Activated naive CD8-positive, alpha-beta T cell treated with anti-CD3 and anti-CD28 coated beads, Interleukin-2, amount 50 U/mL, for 24 hours (primary cell): ENCODE data around the gene LMAN1L.

ENCODE experiments used
- ATAC-seq: fragments of 150-1000 bp; cut with Tn5 transposase; one replicate; pipeline ENCODE4 v1.10.0; 2021
- DNase-seq: peaks from one replicate; pipeline ENCODE4 v3.0.0; 2021
- H3K27ac Mint-ChIP-seq: one replicate; pipeline ENCODE4 v1.8.0; 2021; ENCODE audit warnings: mild to moderate bottlenecking, mixed read lengths
- H3K27me3 Mint-ChIP-seq: one replicate; pipeline ENCODE4 v1.8.0; 2021; ENCODE audit warnings: mixed read lengths
- H3K36me3 Mint-ChIP-seq: one replicate; pipeline ENCODE4 v1.8.0; 2021; ENCODE audit warnings: low read depth, mixed read lengths
- H3K4me1 Mint-ChIP-seq: one replicate; pipeline ENCODE4 v1.8.0; 2021; ENCODE audit warnings: mixed read lengths
- H3K4me3 Mint-ChIP-seq: one replicate; pipeline ENCODE4 v1.8.0; 2021; ENCODE audit warnings: mild to moderate bottlenecking, moderate library complexity, mixed read lengths
- H3K9me3 Mint-ChIP-seq: one replicate; pipeline ENCODE4 v1.8.0; 2021; ENCODE audit warnings: mixed read lengths

Gene LMAN1L

GRCh38 chr15:74812533-74812932 lies at the start of gene LMAN1L:
Gene LMAN1L, plus strand, starts transcription at chr15:74812835. Its CDS starts 20 bp downstream, at chr15:74812855.
- no peaks in the 10 kb centered on the region for H3K9me3 Mint-ChIP-seq
- H3K4me3 Mint-ChIP-seq, result no peak within 1 kb of the TSS
- DNase-seq (no peak), ATAC-seq (no peak)
- H3K36me3 Mint-ChIP-seq, result no peaks in the 10 kb centered on the region
- peaks cover 4% of the 10 kb centered on the region for H3K4me1 Mint-ChIP-seq
- no peak within 1 kb of the TSS for H3K27ac Mint-ChIP-seq
- no peaks in the 10 kb centered on the region for H3K27me3 Mint-ChIP-seq

GRCh38 chr15:74763416-74763815 lies 49.2 kb upstream of the LMAN1L start:
- peaks cover 2% of the 10 kb centered on the region for H3K27me3 Mint-ChIP-seq
- no peaks in the 10 kb centered on the region for H3K9me3 Mint-ChIP-seq
- H3K4me1 Mint-ChIP-seq, result peaks cover 5% of the 10 kb centered on the region
- no peak overlapping the region for H3K4me3 Mint-ChIP-seq
- no peak overlapping the region for H3K27ac Mint-ChIP-seq
- ATAC-seq (no peak), DNase-seq (no peak)
- no peaks in the 10 kb centered on the region for H3K36me3 Mint-ChIP-seq

GRCh38 chr15:74767167-74768098 lies 45.2 kb upstream of the LMAN1L start:
- DNase-seq, result no peak
- no peak for ATAC-seq
- H3K9me3 Mint-ChIP-seq, result no peaks in the 10 kb centered on the region
- H3K4me1 Mint-ChIP-seq, result peaks cover 19% of the 10 kb centered on the region
- H3K36me3 Mint-ChIP-seq, result no peaks in the 10 kb centered on the region
- H3K27ac Mint-ChIP-seq, result no peak overlapping the region
- no peak overlapping the region for H3K4me3 Mint-ChIP-seq
- peaks cover 6% of the 10 kb centered on the region for H3K27me3 Mint-ChIP-seq

- peak overlapping the region; percentile 40 for H3K27ac Mint-ChIP-seq
- DNase-seq (no peak), ATAC-seq (no peak)
- H3K4me1 Mint-ChIP-seq, result peaks cover 22% of the 10 kb centered on the region
- H3K27me3 Mint-ChIP-seq, result peaks cover 6% of the 10 kb centered on the region
- no peak overlapping the region for H3K4me3 Mint-ChIP-seq
- H3K36me3 Mint-ChIP-seq, result no peaks in the 10 kb centered on the region
- H3K9me3 Mint-ChIP-seq, result no peaks in the 10 kb centered on the region
These were observed 44.4 kb upstream of the LMAN1L start for GRCh38 chr15:74768099-74768770.

GRCh38 chr15:74768771-74769342 lies 43.8 kb upstream of the LMAN1L start:
- peak; percentile 42 for ATAC-seq
- DNase-seq, result peak; percentile 69
- H3K4me1 Mint-ChIP-seq, result peaks cover 28% of the 10 kb centered on the region
- peaks cover 6% of the 10 kb centered on the region for H3K27me3 Mint-ChIP-seq
- no peaks in the 10 kb centered on the region for H3K36me3 Mint-ChIP-seq
- peak overlapping the region; percentile 40 for H3K27ac Mint-ChIP-seq
- no peaks in the 10 kb centered on the region for H3K9me3 Mint-ChIP-seq
- H3K4me3 Mint-ChIP-seq, result peak overlapping the region; percentile 41

GRCh38 chr15:74769463-74770025 lies 43.1 kb upstream of the LMAN1L start:
- Mint-ChIP-seq H3K27me3 (peaks cover 6% of the 10 kb centered on the region), H3K36me3 (no peaks in the 10 kb centered on the region), H3K27ac (no peak overlapping the region), H3K4me1 (peaks cover 33% of the 10 kb centered on the region), H3K4me3 (no peak overlapping the region), H3K9me3 (no peaks in the 10 kb centered on the region)
- ATAC-seq (no peak), DNase-seq (no peak)

- DNase-seq, result no peak
- H3K36me3 Mint-ChIP-seq, result no peaks in the 10 kb centered on the region
- no peaks in the 10 kb centered on the region for H3K9me3 Mint-ChIP-seq
- H3K27me3 Mint-ChIP-seq, result peaks cover 6% of the 10 kb centered on the region
- ATAC-seq, result no peak
- H3K4me3 Mint-ChIP-seq, result no peak overlapping the region
- peaks cover 38% of the 10 kb centered on the region for H3K4me1 Mint-ChIP-seq
- H3K27ac Mint-ChIP-seq, result no peak overlapping the region
These were observed 42.3 kb upstream of the LMAN1L start for GRCh38 chr15:74770211-74770903.

- no peak overlapping the region for H3K27ac Mint-ChIP-seq
- ATAC-seq, result no peak
- no peaks in the 10 kb centered on the region for H3K9me3 Mint-ChIP-seq
- no peaks in the 10 kb centered on the region for H3K36me3 Mint-ChIP-seq
- peaks cover 6% of the 10 kb centered on the region for H3K27me3 Mint-ChIP-seq
- H3K4me3 Mint-ChIP-seq, result no peak overlapping the region
- H3K4me1 Mint-ChIP-seq, result peaks cover 65% of the 10 kb centered on the region
- DNase-seq, result no peak
These were observed 39.3 kb upstream of the LMAN1L start for GRCh38 chr15:74773329-74773728.

GRCh38 chr15:74773731-74774252 lies 38.8 kb upstream of the LMAN1L start:
- ATAC-seq, result no peak
- H3K4me1 Mint-ChIP-seq, result peaks cover 67% of the 10 kb centered on the region
- peak overlapping the region; percentile 19 for H3K27ac Mint-ChIP-seq
- no peak overlapping the region for H3K4me3 Mint-ChIP-seq
- no peak for DNase-seq
- no peaks in the 10 kb centered on the region for H3K9me3 Mint-ChIP-seq
- H3K27me3 Mint-ChIP-seq, result peaks cover 3% of the 10 kb centered on the region
- no peaks in the 10 kb centered on the region for H3K36me3 Mint-ChIP-seq

- no peak for ATAC-seq
- Mint-ChIP-seq H3K36me3 (no peaks in the 10 kb centered on the region), H3K4me1 (peaks cover 79% of the 10 kb centered on the region), H3K9me3 (no peaks in the 10 kb centered on the region), H3K4me3 (no peak overlapping the region), H3K27me3 (peaks cover 2% of the 10 kb centered on the region), H3K27ac (no peak overlapping the region)
- no peak for DNase-seq
These were observed 37.5 kb upstream of the LMAN1L start for GRCh38 chr15:74775132-74775562.

GRCh38 chr15:74775894-74776293 lies 36.7 kb upstream of the LMAN1L start:
- ATAC-seq, result no peak
- Mint-ChIP-seq H3K4me1 (peaks cover 86% of the 10 kb centered on the region), H3K27ac (peak overlapping the region; percentile 76), H3K36me3 (no peaks in the 10 kb centered on the region), H3K9me3 (no peaks in the 10 kb centered on the region), H3K4me3 (no peak overlapping the region), H3K27me3 (peaks cover 2% of the 10 kb centered on the region)
- no peak for DNase-seq

GRCh38 chr15:74776821-74777768 lies 35.5 kb upstream of the LMAN1L start:
- ATAC-seq, result peak; percentile 37
- Mint-ChIP-seq H3K4me1 (peaks cover 86% of the 10 kb centered on the region), H3K9me3 (no peaks in the 10 kb centered on the region), H3K27ac (peak overlapping the region; percentile 99), H3K36me3 (peaks cover 2% of the 10 kb centered on the region), H3K4me3 (peak overlapping the region; percentile 75), H3K27me3 (no peaks in the 10 kb centered on the region)
- DNase-seq, result peak; percentile 64
